Measurements from ENCODE around the gene KLRF1. TPM values are rescaled to one million over a fixed set of nuclear protein-coding genes. Genes with fewer than 3 reads are reported as not detected.

Gene KLRF1
- total RNA-seq, 1 experiment from 2014 or later, result not detected

GRCh38 chr12:9820281-9820930 lies 6.9 kb upstream of the KLRF1 start:
- TF ChIP-seq CTCF (IDR thresholded peaks at IDR 0.05; ENCODE audit: unreplicated experiment), result no peak
- peaks cover 72% of the 10 kb centered on the region for H3K27me3 Mint-ChIP-seq (ENCODE audit: unreplicated experiment)
- BruUV-seq (replicated peaks), result no TSS peak
- no peak overlapping the region for H3K4me3 Mint-ChIP-seq (ENCODE audit: low read depth, unreplicated experiment)
- intact Hi-C loops (cut with micrococcal nuclease; ENCODE audit: unreplicated experiment), result no loop called here
- H3K4me1 Mint-ChIP-seq (ENCODE audit: low read depth, unreplicated experiment), result no peaks in the 10 kb centered on the region
- peaks cover 7% of the 10 kb centered on the region for H3K9me3 Mint-ChIP-seq (ENCODE audit: low read depth, unreplicated experiment)
- H3K27ac Mint-ChIP-seq (ENCODE audit: unreplicated experiment), result no peak overlapping the region
- no peaks in the 10 kb centered on the region for H3K36me3 Mint-ChIP-seq (ENCODE audit: insufficient read depth, unreplicated experiment)
- CTCF ChIA-PET, result no interaction called here
- no peak for DNase-seq

GRCh38 chr12:9829483-9829882 lies 2.2 kb downstream of the KLRF1 start:
- no peaks in the 10 kb centered on the region for H3K36me3 Mint-ChIP-seq (ENCODE audit: insufficient read depth, unreplicated experiment)
- BruUV-seq (replicated peaks), result no TSS peak
- H3K27me3 Mint-ChIP-seq (ENCODE audit: unreplicated experiment), result peaks cover 4% of the 10 kb centered on the region
- DNase-seq, result no peak
- CTCF ChIA-PET, result no interaction called here
- intact Hi-C loops (cut with micrococcal nuclease; ENCODE audit: unreplicated experiment), result no loop called here
- no peak overlapping the region for H3K4me3 Mint-ChIP-seq (ENCODE audit: low read depth, unreplicated experiment)
- no peaks in the 10 kb centered on the region for H3K4me1 Mint-ChIP-seq (ENCODE audit: low read depth, unreplicated experiment)
- H3K27ac Mint-ChIP-seq (ENCODE audit: unreplicated experiment), result no peak overlapping the region
- no peak for TF ChIP-seq CTCF (IDR thresholded peaks at IDR 0.05; ENCODE audit: unreplicated experiment)
- H3K9me3 Mint-ChIP-seq (ENCODE audit: low read depth, unreplicated experiment), result peaks cover 2% of the 10 kb centered on the region

GRCh38 chr12:9829982-9830381 lies 2.7 kb downstream of the KLRF1 start:
- DNase-seq, result no peak
- CTCF ChIA-PET, result no interaction called here
- Mint-ChIP-seq H3K27me3 (ENCODE audit: unreplicated experiment) (no peaks in the 10 kb centered on the region), H3K27ac (ENCODE audit: unreplicated experiment) (no peak overlapping the region), H3K4me3 (ENCODE audit: low read depth, unreplicated experiment) (no peak overlapping the region), H3K36me3 (ENCODE audit: insufficient read depth, unreplicated experiment) (no peaks in the 10 kb centered on the region), H3K4me1 (ENCODE audit: low read depth, unreplicated experiment) (no peaks in the 10 kb centered on the region), H3K9me3 (ENCODE audit: low read depth, unreplicated experiment) (no peaks in the 10 kb centered on the region)
- intact Hi-C loops (cut with micrococcal nuclease; ENCODE audit: unreplicated experiment), result no loop called here
- TF ChIP-seq CTCF (IDR thresholded peaks at IDR 0.05; ENCODE audit: unreplicated experiment), result no peak
- no TSS peak for BruUV-seq (replicated peaks)

- Mint-ChIP-seq H3K27me3 (ENCODE audit: unreplicated experiment) (no peaks in the 10 kb centered on the region), H3K9me3 (ENCODE audit: low read depth, unreplicated experiment) (no peaks in the 10 kb centered on the region), H3K36me3 (ENCODE audit: insufficient read depth, unreplicated experiment) (no peaks in the 10 kb centered on the region), H3K4me3 (ENCODE audit: low read depth, unreplicated experiment) (no peak overlapping the region), H3K4me1 (ENCODE audit: low read depth, unreplicated experiment) (no peaks in the 10 kb centered on the region), H3K27ac (ENCODE audit: unreplicated experiment) (no peak overlapping the region)
- BruUV-seq (replicated peaks), result no TSS peak
- intact Hi-C loops (cut with micrococcal nuclease; ENCODE audit: unreplicated experiment), result no loop called here
- TF ChIP-seq CTCF (IDR thresholded peaks at IDR 0.05; ENCODE audit: unreplicated experiment), result no peak
- CTCF ChIA-PET, result no interaction called here
- DNase-seq, result no peak
These were observed 4.4 kb downstream of the KLRF1 start for GRCh38 chr12:9831720-9832119.
